ENCODE measurements around the gene SLFNL1.

SLFNL1 gene

DNA sequence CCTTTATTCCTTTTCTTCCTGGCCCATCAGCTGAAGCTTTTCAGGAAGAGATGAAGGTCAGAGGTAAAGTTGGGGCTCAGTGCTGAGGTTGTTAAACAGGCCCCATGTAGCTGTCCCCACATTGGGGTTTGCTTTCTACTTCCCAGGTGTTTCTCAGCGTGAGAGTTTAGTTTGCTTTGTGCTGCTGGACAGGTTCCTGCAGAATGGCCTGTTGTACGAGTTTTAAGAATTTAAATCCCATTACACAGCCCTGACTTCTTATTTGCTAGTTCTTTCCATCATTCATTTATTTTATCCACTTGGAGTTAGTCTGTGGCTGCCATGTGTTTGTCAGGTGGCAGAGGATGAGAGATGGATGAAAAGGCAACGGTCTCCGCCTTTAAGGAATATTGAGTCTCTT, 22.9 kb downstream of the SLFNL1 start:
- in situ Hi-C loops (cut with MboI; ENCODE audit: low pct_unique_long_range_greater_than_20kb, low sequenced_read_pairs), result no loop called here
- no peak for DNase-seq

DNA sequence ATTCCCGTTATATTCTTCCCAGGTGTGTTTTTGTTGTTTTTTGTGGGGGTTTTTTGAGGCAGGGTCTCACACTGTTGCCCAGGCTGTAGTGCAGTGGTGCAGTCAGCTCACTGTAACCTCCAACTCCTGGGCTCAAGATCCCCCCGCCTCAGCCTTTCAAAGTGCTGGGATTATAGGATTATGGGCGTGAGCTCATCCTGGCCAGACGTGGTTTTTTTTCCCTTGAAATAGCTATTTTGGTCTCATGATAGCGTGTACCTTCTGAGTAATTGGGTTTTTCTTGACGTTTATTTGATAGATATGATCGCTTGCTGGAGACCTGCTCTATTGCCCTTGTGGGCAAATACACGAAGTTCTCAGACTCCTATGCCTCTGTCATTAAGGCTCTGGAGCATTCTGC, 24.4 kb downstream of the SLFNL1 start:
- in situ Hi-C loops (cut with MboI; ENCODE audit: low pct_unique_long_range_greater_than_20kb, low sequenced_read_pairs), result no loop called here
- DNase-seq, result no peak

DNA sequence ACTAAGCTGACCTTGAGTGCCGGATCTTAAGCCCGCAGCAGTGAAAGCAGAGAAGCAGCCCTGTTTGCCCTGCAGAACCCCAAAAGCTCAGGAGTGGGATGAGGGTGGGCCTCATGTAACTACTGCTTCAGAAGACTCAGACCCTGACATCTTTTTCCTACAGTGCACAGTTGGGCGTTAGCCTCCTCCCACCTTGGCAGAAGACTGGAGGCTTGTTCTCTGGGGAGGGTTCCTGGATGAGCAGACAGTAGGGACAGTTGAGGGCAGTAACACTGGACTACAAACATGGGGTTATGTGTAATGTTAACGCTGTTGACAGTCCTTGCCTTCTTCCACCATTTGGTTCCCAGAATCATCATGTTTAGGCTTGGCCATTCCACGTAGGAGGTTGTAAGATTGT, 32.5 kb downstream of the SLFNL1 start:
- no peak for DNase-seq
- in situ Hi-C loops (cut with MboI; ENCODE audit: low pct_unique_long_range_greater_than_20kb, low sequenced_read_pairs), result no loop called here

DNA sequence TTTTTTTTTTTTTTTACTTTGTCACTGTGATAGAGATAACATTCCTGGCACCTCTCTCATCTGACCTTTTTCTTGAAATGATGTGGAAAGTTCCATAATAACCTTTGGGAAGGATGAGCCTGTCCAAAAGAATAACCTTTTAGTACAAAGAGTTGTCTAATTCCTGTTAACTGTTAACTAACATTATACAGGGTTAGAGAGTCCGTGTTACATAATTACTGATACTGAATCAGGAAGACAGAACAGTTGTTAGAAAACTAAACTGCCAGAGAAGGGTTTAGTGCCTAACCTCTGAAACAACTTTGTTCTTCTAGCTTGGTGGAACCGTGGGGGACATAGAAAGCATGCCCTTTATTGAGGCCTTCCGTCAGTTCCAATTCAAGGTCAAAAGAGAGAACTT, 33.2 kb downstream of the SLFNL1 start:
- DNase-seq, result no peak
- in situ Hi-C loops (cut with MboI; ENCODE audit: low pct_unique_long_range_greater_than_20kb, low sequenced_read_pairs), result no loop called here

GRCh38 chr1:40987439-40988276, 33.9 kb downstream of the SLFNL1 start:
- in situ Hi-C loops (cut with MboI; ENCODE audit: low pct_unique_long_range_greater_than_20kb, low sequenced_read_pairs), result no loop called here
- no peak for DNase-seq

DNA sequence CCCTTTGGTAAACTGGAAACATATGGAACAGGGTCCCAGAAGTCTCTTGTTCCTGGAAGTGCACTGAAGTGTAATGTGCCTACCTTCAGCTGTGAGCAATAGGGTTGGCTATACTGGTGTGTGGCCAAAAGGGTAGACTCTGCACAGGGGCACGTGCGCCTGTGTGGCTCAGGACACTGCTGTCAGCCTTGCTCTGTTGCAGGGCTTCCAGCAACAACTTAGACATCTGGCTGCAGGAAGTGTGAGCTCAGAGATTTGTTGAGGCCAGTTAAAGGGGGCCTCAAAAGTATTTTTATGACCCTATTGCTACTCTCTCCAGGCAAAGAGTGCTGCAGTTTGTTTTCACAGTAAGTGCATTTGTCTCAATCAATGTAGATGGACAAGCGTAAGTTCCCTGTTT, 34.6 kb downstream of the SLFNL1 start:
- in situ Hi-C loops (cut with MboI; ENCODE audit: low pct_unique_long_range_greater_than_20kb, low sequenced_read_pairs), result no loop called here
- no peak for DNase-seq

- in situ Hi-C loops (cut with MboI; ENCODE audit: low pct_unique_long_range_greater_than_20kb, low sequenced_read_pairs), result no loop called here
- no peak for DNase-seq
These were observed 35.2 kb downstream of the SLFNL1 start for GRCh38 chr1:40986328-40986783.

DNA sequence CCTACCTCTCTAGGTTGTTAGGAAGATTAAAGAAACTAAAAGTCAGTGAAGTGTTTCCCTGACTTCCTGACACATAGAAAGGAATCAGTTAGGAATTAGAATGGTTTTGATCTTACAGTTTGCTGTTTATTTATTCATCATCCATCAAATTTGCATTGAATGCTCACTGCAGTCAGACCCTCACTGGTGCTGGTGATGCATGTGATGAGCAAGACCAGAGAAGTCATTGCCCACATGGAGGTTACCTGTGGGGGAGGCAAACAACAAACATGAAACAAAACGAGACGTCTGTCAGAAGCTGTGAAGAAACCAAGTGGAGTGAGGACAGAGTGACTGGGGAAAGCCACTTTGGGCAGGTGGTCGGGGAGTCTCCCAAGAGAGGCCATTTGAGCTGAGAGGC, 35.6 kb downstream of the SLFNL1 start:
- DNase-seq, result no peak
- in situ Hi-C loops (cut with MboI; ENCODE audit: low pct_unique_long_range_greater_than_20kb, low sequenced_read_pairs), result no loop called here

- in situ Hi-C loops (cut with MboI; ENCODE audit: low pct_unique_long_range_greater_than_20kb, low sequenced_read_pairs), result no loop called here
- no peak for DNase-seq
These were observed 36.4 kb downstream of the SLFNL1 start for GRCh38 chr1:40985161-40985560.

DNA sequence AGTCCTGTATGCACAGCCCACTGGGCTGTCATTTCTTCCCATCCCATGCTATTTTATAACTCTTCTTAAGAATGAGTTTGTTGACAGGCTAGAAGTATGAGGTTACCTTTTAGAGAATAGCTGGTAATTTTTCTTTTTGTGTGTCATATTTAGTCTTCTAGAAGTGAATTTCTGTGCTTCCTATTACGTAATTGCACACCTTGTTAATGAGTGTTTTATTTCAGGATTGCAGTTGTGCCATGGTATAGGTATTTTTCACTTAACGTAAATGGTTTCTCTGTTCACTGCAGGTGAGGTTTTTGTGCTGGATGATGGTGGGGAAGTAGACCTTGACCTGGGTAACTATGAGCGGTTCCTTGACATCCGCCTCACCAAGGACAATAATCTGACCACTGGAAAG, 37.0 kb downstream of the SLFNL1 start:
- in situ Hi-C loops (cut with MboI; ENCODE audit: low pct_unique_long_range_greater_than_20kb, low sequenced_read_pairs), result no loop called here
- DNase-seq, result no peak

- in situ Hi-C loops (cut with MboI; ENCODE audit: low pct_unique_long_range_greater_than_20kb, low sequenced_read_pairs), result no loop called here
- DNase-seq, result no peak
These were observed 37.5 kb downstream of the SLFNL1 start for GRCh38 chr1:40984066-40984465.

GRCh38 chr1:40983286-40983685, 38.2 kb downstream of the SLFNL1 start:
- in situ Hi-C loops (cut with MboI; ENCODE audit: low pct_unique_long_range_greater_than_20kb, low sequenced_read_pairs), result no loop called here
- no peak for DNase-seq

GRCh38 chr1:40982721-40983120, 38.8 kb downstream of the SLFNL1 start:
- in situ Hi-C loops (cut with MboI; ENCODE audit: low pct_unique_long_range_greater_than_20kb, low sequenced_read_pairs), result no loop called here
- DNase-seq, result no peak

- no peak for DNase-seq
- in situ Hi-C loops (cut with MboI; ENCODE audit: low pct_unique_long_range_greater_than_20kb, low sequenced_read_pairs), result no loop called here
These were observed 39.7 kb downstream of the SLFNL1 start for GRCh38 chr1:40981691-40982448.

- in situ Hi-C loops (cut with MboI; ENCODE audit: low pct_unique_long_range_greater_than_20kb, low sequenced_read_pairs), result no loop called here
- peak; percentile 56 for DNase-seq
These were observed 40.9 kb downstream of the SLFNL1 start for GRCh38 chr1:40980453-40981121.

- DNase-seq, result no peak
- in situ Hi-C loops (cut with MboI; ENCODE audit: low pct_unique_long_range_greater_than_20kb, low sequenced_read_pairs), result no loop called here
These were observed 41.5 kb downstream of the SLFNL1 start for GRCh38 chr1:40980068-40980452.

- in situ Hi-C loops (cut with MboI; ENCODE audit: low pct_unique_long_range_greater_than_20kb, low sequenced_read_pairs), result no loop called here
- peak; percentile 91 for DNase-seq
These were observed 42.1 kb downstream of the SLFNL1 start, which contains the start of gene CTPS1 for GRCh38 chr1:40979241-40980067. Gene CTPS1, plus strand, starts transcription at chr1:40979696. Its CDS starts 3,595 bp downstream, at chr1:40983291.

DNA sequence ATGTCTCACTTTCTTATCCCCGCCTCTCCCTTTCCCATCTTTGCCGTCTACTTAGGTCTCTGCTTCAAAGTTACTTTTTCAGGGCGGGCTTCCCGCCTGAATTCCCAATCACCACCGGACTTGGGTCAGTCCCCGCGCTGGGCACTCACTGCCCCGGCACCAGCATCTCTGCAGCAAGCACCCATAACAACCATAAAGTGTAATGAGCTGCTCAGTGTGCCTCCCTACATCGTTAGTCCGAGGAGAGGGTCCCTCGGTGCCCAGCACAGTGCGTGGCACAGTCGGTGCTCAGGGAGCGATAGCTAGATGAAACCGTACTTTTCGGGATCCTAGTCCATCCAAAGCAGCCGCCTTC, 42.7 kb downstream of the SLFNL1 start:
- no peak for DNase-seq
- in situ Hi-C loops (cut with MboI; ENCODE audit: low pct_unique_long_range_greater_than_20kb, low sequenced_read_pairs), result no loop called here

- DNase-seq, result no peak
- in situ Hi-C loops (cut with MboI; ENCODE audit: low pct_unique_long_range_greater_than_20kb, low sequenced_read_pairs), result no loop called here
These were observed 43.8 kb downstream of the SLFNL1 start for GRCh38 chr1:40977716-40978115.
